M059J (cell line): ENCODE results near the gene NPTXR. TPM values are rescaled to one million over a fixed set of nuclear protein-coding genes. Genes with fewer than 3 reads are reported as not detected.

Source experiments
- DNase-seq: peaks from one replicate; pipeline ENCODE4 v3.0.0-alpha.2; 2012; ENCODE audit warnings: low read depth
- total RNA-seq: library from RNA; depleted of rRNA; stranded (reverse); fragments of >200 nt; shearing (Covaris generic); gene quantifications from 2 replicates; pipeline ENCODE4 v1.2.3, GENCODE V29; 2014; rRNA removed

Gene NPTXR
- total RNA-seq, 1 experiment from 2014 or later = 1.9 TPM

- DNase-seq = no peak
Observed at GRCh38 chr22:38770257-38770949, 73.4 kb downstream of the NPTXR start.

Other genes with a start within 250 kb of the NPTXR start
- gene FAM227A, start 187.6 kb downstream of the NPTXR start, total RNA-seq = 0.17 and 0.79 TPM in 2 replicates
- gene CBY1, start 187.4 kb downstream of the NPTXR start, total RNA-seq = 9.4 and 19.4 TPM in 2 replicates
- 52.4 and 53.4 TPM in 2 replicates for gene TOMM22, start 162.1 kb downstream of the NPTXR start, total RNA-seq
- gene JOSD1, start 143.1 kb downstream of the NPTXR start, total RNA-seq = 53.3 and 68.9 TPM in 2 replicates
- 22.1 and 37.5 TPM in 2 replicates for gene GTPBP1, start 138.1 kb downstream of the NPTXR start, total RNA-seq
- gene SUN2, start 88.0 kb downstream of the NPTXR start, total RNA-seq = 33.0 and 67.3 TPM in 2 replicates
- 6.9 and 13.2 TPM in 2 replicates for gene DNAL4, start 49.9 kb downstream of the NPTXR start, total RNA-seq
- gene CBX6, start 28.2 kb upstream of the NPTXR start, total RNA-seq = 12.2 and 18.4 TPM in 2 replicates
- gene APOBEC3A, start 113.6 kb upstream of the NPTXR start, total RNA-seq = not detected in 2 replicates
- 14.8 and 22.6 TPM in 2 replicates for gene APOBEC3B, start 138.3 kb upstream of the NPTXR start, total RNA-seq
- gene APOBEC3C, start 170.2 kb upstream of the NPTXR start, total RNA-seq = 10.0 and 13.8 TPM in 2 replicates
- gene APOBEC3D, start 177.1 kb upstream of the NPTXR start, total RNA-seq = 1.1 and 1.6 TPM in 2 replicates
- gene APOBEC3F, start 196.8 kb upstream of the NPTXR start, total RNA-seq = 4.8 and 6.1 TPM in 2 replicates
- gene APOBEC3G, start 233.2 kb upstream of the NPTXR start, total RNA-seq = 23.4 and 30.1 TPM in 2 replicates